Stimulated activated CD4-positive, alpha-beta T cell treated with anti-CD3 and anti-CD28 coated beads, Interleukin-1b, Interleukin-23, amount 100 ng/mL, for 24 hours (primary cell): ENCODE results near the gene TMEM221.

Experiments
- DNase-seq, 4 experiments: peaks; one replicate each; pipeline ENCODE4 v3.0.0-alpha.2; 2020; ENCODE audit warnings: low read depth in 4 of 4, low spot score in 1 of 4

Gene TMEM221

DNA sequence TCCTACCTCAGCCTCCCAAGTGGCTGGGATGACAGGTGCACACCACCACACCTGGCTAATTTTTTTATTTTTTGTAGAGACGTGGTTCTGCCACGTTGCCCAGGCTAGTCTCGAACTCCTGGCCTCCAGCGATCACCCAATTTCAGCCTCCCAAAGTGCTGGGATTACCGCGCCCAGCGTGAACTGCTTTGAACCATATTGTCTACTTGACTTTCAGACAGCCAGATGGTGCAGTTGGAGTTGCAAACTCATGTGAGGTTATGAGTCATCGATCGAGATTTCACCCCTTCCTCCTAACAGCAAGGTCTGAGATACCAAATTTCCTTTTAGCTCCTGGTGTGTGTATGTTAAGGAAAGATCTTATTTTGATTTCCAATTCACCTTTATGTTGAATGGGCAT is 24.6 kb upstream of the TMEM221 start:
- DNase-seq, result no peak

GRCh38 chr19:17471410-17472125 is 23.1 kb upstream of the TMEM221 start:
- DNase-seq, result no peak

DNA sequence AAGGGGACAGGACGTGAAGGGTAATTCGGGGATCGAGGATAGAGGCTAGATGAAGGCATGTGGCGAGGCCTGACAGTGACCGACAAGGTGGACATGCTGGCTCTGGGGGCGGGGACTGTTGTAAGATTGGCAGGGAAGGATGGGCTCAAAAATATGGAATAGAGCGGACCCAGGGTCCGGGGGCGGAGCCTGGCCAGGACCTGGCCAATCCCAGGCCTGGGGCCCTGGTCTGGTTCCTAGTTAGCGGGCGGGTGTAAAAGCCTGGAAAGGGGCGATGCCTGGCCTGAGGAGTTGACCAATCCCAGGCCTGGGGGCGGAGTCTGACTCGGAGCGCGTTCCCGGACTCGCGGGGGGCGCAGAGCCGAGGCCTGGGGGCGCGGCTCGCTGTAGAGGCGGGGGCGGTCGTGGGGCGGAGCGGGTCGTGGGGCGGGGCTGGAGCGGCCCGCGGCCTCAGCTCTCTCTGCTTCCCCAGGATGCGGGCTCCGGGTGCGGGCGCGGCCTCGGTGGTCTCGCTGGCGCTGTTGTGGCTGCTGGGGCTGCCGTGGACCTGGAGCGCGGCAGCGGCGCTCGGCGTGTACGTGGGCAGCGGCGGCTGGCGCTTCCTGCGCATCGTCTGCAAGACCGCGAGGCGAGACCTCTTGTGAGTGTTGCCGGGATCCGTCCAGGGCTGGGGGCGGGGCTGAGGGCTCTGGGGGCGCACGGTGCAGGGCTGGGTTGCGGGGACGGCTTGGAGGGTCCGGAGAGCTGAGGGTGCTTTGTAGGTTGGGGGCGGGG is 21.8 kb upstream of the TMEM221 start, which contains the start of gene SLC27A1:
Gene SLC27A1 (plus strand): TSS at position 457 of the 774 bp plus-strand sequence. CDS start 17 bp downstream, at position 474.
- peak; percentile 69 to 88 (median 78) for DNase-seq

DNA sequence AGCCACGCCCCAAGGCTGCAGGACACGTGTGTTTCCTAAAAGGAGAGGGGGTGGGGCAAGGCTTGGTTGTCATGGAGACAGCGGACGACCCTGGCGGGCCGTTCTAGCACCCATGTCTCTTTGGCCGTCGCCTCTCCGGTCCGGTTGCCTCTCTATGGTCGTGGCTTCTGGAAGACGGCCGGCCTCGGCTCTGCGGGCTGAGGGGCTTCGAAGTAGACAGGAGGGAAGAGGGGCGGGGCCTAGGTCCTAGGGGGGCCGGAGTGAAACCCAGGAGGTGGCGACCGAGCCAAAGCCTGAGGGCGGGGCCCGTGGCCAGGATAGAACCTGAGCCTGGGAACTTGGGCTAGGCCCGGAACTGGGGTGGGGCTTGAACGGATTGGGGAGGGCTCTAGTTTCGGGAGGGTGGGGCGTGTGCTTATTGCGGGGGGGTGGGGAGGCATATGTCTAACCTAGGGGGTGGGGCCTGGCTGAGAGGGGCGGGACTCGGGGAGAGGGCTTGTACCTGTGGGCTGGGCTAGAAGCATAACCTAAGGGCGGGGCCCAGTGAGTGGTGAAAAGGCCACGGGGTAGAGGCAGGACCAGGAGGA is 21.1 kb upstream of the TMEM221 start:
- peak; percentile 66 to 89 (median 74) for DNase-seq

GRCh38 chr19:17469092-17469480 is 20.6 kb upstream of the TMEM221 start:
- DNase-seq, result no peak

DNA sequence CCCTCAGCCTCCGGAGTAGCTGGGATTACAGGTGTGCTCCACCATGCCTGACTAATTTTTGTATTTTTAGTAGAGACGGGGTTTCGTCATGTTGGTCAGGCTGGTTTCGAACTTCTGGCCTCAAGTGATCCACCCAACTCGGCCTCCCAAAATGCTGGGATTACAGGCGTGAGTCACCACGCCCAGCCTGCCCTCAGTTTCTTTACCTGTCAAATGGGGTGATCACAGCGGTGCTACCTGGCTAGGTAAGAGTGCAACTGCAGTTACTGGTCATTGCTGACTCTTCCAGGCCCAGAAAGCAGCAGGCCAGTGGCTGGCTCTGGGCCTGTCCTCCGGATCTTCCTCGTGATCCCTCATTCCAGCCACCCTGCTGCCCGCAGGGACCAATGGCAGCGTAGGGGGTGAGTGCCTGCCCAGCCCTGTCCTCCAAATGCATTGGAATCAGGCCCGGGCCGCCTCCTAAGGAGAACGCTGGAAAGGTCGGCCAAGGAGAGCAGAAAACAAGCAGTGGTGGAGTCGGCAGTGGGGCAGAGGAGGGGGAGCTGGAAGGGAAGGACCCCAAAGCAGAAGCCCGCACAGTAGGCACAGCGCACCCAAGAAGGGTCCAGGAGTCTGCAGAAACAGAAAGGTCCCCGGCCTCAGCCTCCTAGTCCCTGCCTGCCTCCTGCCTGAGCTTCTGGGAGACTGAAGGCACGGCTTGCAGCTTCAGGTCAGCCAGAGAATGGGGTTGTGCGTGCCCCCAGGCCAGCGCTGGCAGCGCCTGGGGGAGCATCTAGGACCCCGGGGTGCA is 20.0 kb upstream of the TMEM221 start:
- DNase-seq, result no peak

DNA sequence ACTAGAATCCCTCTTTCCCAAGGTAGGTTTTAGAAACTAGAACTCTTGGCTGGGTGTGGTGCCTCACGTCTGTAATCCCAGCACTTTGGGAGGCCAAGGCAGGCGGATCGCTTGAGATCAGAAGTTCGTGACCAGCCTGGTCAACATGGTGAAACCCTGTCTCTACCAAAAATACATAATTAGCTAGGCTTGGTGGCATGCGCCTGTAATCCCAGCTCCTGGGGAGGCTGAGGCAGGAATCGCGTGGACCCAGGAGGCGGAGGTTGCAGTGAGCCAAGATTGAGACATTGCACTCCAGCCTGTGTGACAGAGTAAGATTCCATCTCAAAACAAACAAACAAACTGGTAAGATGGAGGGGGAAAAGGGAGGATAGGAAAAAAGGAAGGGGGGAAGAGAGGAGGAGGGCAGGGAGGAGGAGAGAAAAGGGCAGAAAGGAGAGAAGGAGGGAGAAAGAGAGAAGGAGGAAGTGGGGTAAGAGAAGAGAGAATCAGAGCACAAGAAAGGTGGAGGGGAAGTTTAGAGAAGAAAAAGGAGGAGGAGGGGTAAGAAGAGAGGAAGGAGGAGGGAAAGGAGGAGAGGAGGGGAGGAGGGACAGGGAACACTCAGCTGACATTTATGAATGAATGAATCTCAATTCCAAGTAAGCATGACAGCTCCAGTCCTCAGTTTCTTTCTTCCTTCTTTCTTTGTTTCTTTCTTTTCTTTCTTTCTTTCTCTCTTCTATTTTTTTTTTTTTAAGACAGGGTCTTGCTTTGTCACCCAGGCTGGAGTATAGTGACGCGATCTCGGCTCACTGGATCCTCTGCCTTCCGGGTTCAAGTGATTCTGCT is 19.2 kb upstream of the TMEM221 start:
- no peak for DNase-seq

DNA sequence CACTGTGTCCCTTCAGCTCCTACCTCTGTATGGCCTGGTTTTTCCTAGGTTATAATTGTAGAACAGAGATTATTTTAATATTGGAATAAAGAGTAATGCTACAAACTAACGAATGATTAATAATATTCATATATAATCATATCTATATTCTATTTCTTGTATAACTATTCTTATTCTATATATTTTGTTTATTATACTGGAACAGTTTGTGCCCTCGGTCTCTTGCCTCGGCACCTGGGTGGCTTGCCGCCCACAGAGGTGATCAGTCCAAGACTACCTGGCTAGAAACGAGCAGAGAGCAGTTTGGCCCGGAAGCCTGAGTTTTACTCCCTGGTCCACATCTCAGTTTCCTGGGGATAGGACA is 18.0 kb upstream of the TMEM221 start:
- no peak for DNase-seq

GRCh38 chr19:17460372-17461230 is 12.1 kb upstream of the TMEM221 start, which contains the start of gene NXNL1:
TSS of gene NXNL1 (minus strand) at chr19:17460926. CDS start at chr19:17460869, 57 bp downstream.
- no peak for DNase-seq

DNA sequence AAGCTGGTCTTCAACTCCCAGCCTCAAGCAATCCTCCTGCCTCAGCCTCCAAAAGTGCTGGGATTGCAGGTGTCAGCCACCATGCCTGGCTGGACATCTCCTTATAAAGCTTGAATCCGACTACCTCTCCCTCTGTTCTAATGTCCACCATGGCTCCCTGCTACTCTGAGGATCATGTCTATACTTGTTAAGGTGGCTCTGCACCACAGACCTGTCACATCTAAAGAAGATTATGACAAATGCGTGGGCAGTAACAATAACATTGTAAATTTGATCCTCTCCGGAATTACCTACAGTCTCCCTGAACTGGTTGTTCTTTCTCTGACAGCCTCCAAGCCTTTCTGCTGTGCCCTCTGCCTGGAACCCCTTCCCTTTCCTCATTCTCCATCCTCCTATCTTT is 10.5 kb upstream of the TMEM221 start:
- DNase-seq, result no peak

- no peak for DNase-seq
These were observed 9.1 kb upstream of the TMEM221 start for GRCh38 chr19:17457616-17458015.

- no peak for DNase-seq
These were observed 7.7 kb upstream of the TMEM221 start for GRCh38 chr19:17456127-17456526.

GRCh38 chr19:17455308-17456123 is 7.0 kb upstream of the TMEM221 start:
- no peak for DNase-seq

GRCh38 chr19:17454576-17455071 is 6.2 kb upstream of the TMEM221 start:
- no peak for DNase-seq

DNA sequence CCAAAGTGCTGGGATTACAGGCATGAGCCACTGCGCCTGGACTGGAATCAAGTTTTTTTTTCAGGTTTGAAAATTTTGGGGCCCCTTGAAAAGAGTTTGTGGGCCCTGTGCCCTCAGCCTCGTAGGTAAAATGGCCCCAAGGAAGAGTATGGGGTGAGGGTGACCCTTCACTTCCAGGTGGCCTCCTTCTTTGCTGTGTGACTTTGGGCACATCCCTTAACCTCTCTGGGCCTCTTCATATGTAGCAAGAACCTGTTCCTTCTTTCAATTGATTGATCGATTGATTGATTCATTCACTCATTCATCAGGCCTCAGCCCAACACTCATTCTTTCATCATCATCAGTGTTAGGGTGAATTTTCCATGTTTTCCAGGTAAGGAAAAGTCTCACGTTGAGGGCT is 3.4 kb upstream of the TMEM221 start:
- DNase-seq, result no peak

DNA sequence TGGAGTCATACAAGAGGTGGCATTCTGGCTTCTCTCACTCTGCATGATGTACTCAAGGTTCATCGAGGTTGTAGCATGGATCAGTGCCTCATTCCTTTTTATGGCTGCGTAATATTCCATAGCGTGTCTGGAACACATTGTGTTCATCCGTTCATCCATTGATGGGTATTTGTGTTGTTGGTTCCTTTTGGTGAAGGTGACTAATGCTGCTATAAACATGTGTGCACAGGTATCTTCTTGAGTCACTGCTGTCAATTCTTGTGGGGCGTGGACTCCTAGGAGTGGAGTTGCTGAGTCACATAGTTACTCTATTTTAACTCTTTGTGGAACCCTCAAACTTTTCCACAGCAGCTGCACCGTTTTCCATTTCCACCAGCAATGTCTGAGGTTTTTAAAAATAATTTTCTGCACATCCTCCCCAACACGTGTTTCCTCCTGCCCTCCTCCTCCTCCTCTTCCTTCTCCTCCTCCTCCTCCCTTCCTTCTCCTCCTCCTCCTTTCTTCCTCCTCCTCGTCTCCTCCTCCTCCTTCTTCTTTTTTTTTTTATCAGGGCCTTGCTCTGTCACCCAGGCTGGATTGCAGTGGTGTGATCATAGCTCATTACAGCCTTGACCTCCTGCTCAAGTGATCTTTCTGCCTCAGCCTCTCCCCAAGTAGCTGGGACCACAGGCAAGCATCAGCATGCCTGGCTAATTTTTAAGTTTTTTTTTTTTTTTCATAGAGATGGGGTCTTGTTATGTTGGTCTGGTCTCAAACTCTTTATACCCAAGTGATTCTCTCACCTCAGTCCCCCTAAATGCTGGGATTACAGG is 2.0 kb upstream of the TMEM221 start:
- DNase-seq, result peak in 2 of 4 experiments; percentile 28 to 56

DNA sequence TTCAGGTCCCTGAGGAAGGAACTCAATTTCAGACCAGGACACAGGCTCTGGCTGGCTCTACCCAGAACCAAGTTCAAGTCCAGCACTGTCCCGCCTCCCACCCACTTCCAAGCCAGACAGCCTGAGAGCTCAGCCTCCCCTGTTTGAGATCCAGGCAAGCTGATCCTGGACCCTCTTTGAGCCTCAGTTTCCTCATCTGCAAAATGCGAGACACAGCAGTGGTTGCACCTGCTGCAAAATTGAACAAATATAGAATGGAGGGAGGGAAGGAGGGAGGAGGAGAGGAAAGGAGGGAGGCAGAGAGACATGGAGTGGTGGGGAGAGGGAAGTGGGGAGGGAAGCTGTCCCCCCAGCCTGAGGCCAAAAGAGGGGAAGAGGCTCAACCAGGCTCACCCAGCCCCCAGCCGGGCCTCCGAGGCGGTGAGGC is 751 bp downstream of the TMEM221 start:
- DNase-seq, result no peak
